GM23338 (cell line): ENCODE data around the gene RFC2. TPM values are rescaled to one million over a fixed set of nuclear protein-coding genes. Genes with fewer than 3 reads are reported as not detected.

Source experiments
- ATAC-seq: fragments of 200-7000 bp; cut with Tn5 transposase; 3 replicates; pipeline ENCODE4 v1.9.1; 2020
- DNase-seq: peaks from one replicate; pipeline ENCODE4 v3.0.0-alpha.2; 2015; ENCODE audit warnings: low spot score
- H2AFZ ChIP-seq: fragments of 200-600 bp; sonication (generic); 2 replicates; pipeline ENCODE4 v1.8.0; 2016; ENCODE audit warnings: antibody characterized with exemption, mild to moderate bottlenecking, moderate library complexity
- H3F3A ChIP-seq: fragments of 200-600 bp; sonication (generic); replicated peaks from 2 replicates; pipeline ENCODE4 v1.8.0; 2017; ENCODE audit warnings: antibody characterized with exemption, mixed run types, low read depth
- H3K27ac ChIP-seq: fragments of 200-600 bp; sonication (generic); 2 replicates; pipeline ENCODE4 v1.6.1; 2016; ENCODE audit warnings: low read depth
- H3K27me3 ChIP-seq: fragments of 200-600 bp; sonication (generic); 2 replicates; pipeline ENCODE4 v1.8.0; 2016; ENCODE audit warnings: mild to moderate bottlenecking, mixed run types, moderate library complexity; ENCODE audit not compliant: insufficient read depth
- H3K36me3 ChIP-seq: fragments of 200-600 bp; sonication (generic); 2 replicates; pipeline ENCODE4 v1.8.0; 2016; ENCODE audit warnings: mild to moderate bottlenecking; ENCODE audit not compliant: insufficient read depth
- H3K4me1 ChIP-seq: fragments of 200-600 bp; sonication (generic); 2 replicates; pipeline ENCODE4 v1.8.0; 2016; ENCODE audit warnings: mild to moderate bottlenecking, moderate library complexity; ENCODE audit not compliant: insufficient read depth
- H3K4me2 ChIP-seq: fragments of 200-600 bp; sonication (generic); 2 replicates; pipeline ENCODE4 v1.7.1; 2017; ENCODE audit warnings: mixed run types
- H3K4me3 ChIP-seq: fragments of 200-600 bp; sonication (generic); 2 replicates; pipeline ENCODE4 v1.6.1; 2016; ENCODE audit warnings: mixed run types
- H3K79me2 ChIP-seq: fragments of 200-600 bp; sonication (generic); replicated peaks from 2 replicates; pipeline ENCODE4 v1.8.0; 2017; ENCODE audit warnings: mild to moderate bottlenecking; ENCODE audit not compliant: insufficient read depth
- H3K9me2 ChIP-seq: fragments of 200-600 bp; sonication (generic); 2 replicates; pipeline ENCODE4 v1.8.0; 2017; ENCODE audit not compliant: insufficient read depth
- H4K20me1 ChIP-seq: fragments of 200-600 bp; sonication (generic); replicated peaks from 2 replicates; pipeline ENCODE4 v1.8.0; 2017; ENCODE audit warnings: mild to moderate bottlenecking; ENCODE audit not compliant: insufficient read depth
- H3K27ac Mint-ChIP-seq: 2 replicates; pipeline ENCODE4 v1.8.0; 2020; ENCODE audit warnings: inconsistent platforms, mild to moderate bottlenecking, moderate library complexity, mixed read lengths
- H3K27me3 Mint-ChIP-seq: 3 replicates; pipeline ENCODE4 v1.8.0; 2022; ENCODE audit warnings: low read depth, mild to moderate bottlenecking, moderate library complexity, mixed read lengths, inconsistent platforms; ENCODE audit not compliant: insufficient read depth, poor library complexity
- H3K36me3 Mint-ChIP-seq: 3 replicates; pipeline ENCODE4 v1.8.0; 2021; ENCODE audit warnings: low read depth, mild to moderate bottlenecking, inconsistent platforms, moderate library complexity, mixed read lengths
- H3K4me1 Mint-ChIP-seq: 3 replicates; pipeline ENCODE4 v1.8.0; 2020; ENCODE audit warnings: mild to moderate bottlenecking, inconsistent platforms, mixed read lengths
- H3K4me3 Mint-ChIP-seq: 3 replicates; pipeline ENCODE4 v1.8.0; 2021; ENCODE audit warnings: moderate library complexity, mild to moderate bottlenecking, inconsistent platforms, mixed read lengths
- H3K9me3 Mint-ChIP-seq: 3 replicates; pipeline ENCODE4 v1.8.0; 2020; ENCODE audit warnings: moderate library complexity, mild to moderate bottlenecking, inconsistent platforms, mixed read lengths
- ETS1 ChIP-seq: IDR thresholded peaks from 2 replicates; pipeline ENCODE4 v1.6.1; 2016; ENCODE audit warnings: antibody characterized with exemption
- EZH2 ChIP-seq: fragments of 200-600 bp; sonication (generic); IDR thresholded peaks from one replicate; pipeline ENCODE4 v1.8.0; 2017; ENCODE audit warnings: antibody characterized with exemption, mild to moderate bottlenecking, low read depth; ENCODE audit not compliant: unreplicated experiment
- EZH2phosphoT487 ChIP-seq: fragments of 200-600 bp; sonication (generic); IDR thresholded peaks from one replicate; pipeline ENCODE4 v1.8.1; 2018; ENCODE audit warnings: antibody characterized with exemption; ENCODE audit not compliant: unreplicated experiment
- STAT1 ChIP-seq: IDR thresholded peaks from one replicate; pipeline ENCODE4 v1.6.1; 2016; ENCODE audit warnings: antibody characterized with exemption; ENCODE audit not compliant: unreplicated experiment
- ZNF462 ChIP-seq: fragments of 250-450 bp; sonication (Bioruptor Pico); IDR thresholded peaks from 2 replicates; pipeline ENCODE4 v1.5.0; 2020; ENCODE audit warnings: mild to moderate bottlenecking, moderate library complexity
- polyA plus RNA-seq: library from polyadenylated mRNA; unstranded; fragments of >200 nt; fragmentation: Nextera tagmentation; extraction: Ambion mirVana; gene quantifications from 2 replicates; pipeline ENCODE4 v1.2.1, GENCODE V29; 2016
- total RNA-seq: library from RNA; depleted of rRNA; stranded (reverse); fragments of >200 nt; shearing (Covaris generic); gene quantifications from 2 replicates; pipeline ENCODE4 v1.2.3, GENCODE V29; 2014

Gene RFC2
- total and polyA plus RNA-seq, 2 experiments from 2014 or later = 56.4 to 75.2 TPM

GRCh38 chr7:74222851-74223710 lies 31.1 kb downstream of the RFC2 start:
- H4K20me1 ChIP-seq = 0 out of 2 replicates have a peak, but pooled peaks cover 3% of the 10 kb centered on the region
- Mint-ChIP-seq H3K36me3 (peaks cover 15% of the 10 kb centered on the region), H3K9me3 (no peaks in the 10 kb centered on the region), H3K27ac (peak overlapping the region; percentile 12; the same call in 1 of the 2 replicates), H3K27me3 (peaks cover 7% of the 10 kb centered on the region), H3K4me1 (no peaks in the 10 kb centered on the region), H3K4me3 (no peak overlapping the region; the same call in 2 of the 3 replicates)
- H3K4me1 ChIP-seq = no peaks in the 10 kb centered on the region
- DNase-seq (no peak), ATAC-seq (no peak)
- no peaks in the 10 kb centered on the region for H3K79me2 ChIP-seq
- H3K36me3 ChIP-seq = 0 out of 2 replicates have a peak, but pooled peaks cover 3% of the 10 kb centered on the region
- 0 out of 2 replicates have a peak, but pooled peaks cover 4% of the 10 kb centered on the region for H3F3A ChIP-seq
- H3K27ac ChIP-seq = no peak overlapping the region
- H3K27me3 ChIP-seq = no peaks in the 10 kb centered on the region
- no peak overlapping the region for H3K4me2 ChIP-seq
- TF ChIP-seq ZNF462 (CRISPR knock-in tag) (no peak), STAT1 (no peak), EZH2 (no peak), ETS1 (no peak), EZH2phosphoT487 (no peak)
- no peaks in the 10 kb centered on the region for H3K9me2 ChIP-seq
- no peak overlapping the region for H2AFZ ChIP-seq
- no peak overlapping the region for H3K4me3 ChIP-seq
